GM12878 (cell line): Measurements from ENCODE around the gene DRD3. TPM values are rescaled to one million over a fixed set of nuclear protein-coding genes. Genes with fewer than 3 reads are reported as not detected.

Source experiments
- ATAC-seq: fragments of 200-7000 bp; cut with Tn5 transposase; 3 replicates; pipeline ENCODE4 v1.9.1; 2020; ENCODE audit warnings: mild to moderate bottlenecking, moderate library complexity
- BruUV-seq: library from RNA; stranded (reverse); fragments of 400-500 nt; replicated peaks from 2 replicates; lab custom pipeline; 2021; lab: Mats Ljungman, UMichigan
- CTCF ChIA-PET: fragments of 300-600 bp; sonication (Branson Sonifier 250); formaldehyde crosslinking; extraction: SDS; loops from one replicate; lab custom pipeline; 2021; ENCODE audit warnings: inconsistent platforms; lab: Yijun Ruan, JAX
- POLR2A ChIA-PET: fragments of 350-600 bp; formaldehyde crosslinking; extraction: SDS; loops from one replicate; lab custom pipeline; 2021; ENCODE audit warnings: inconsistent platforms; lab: Charles Lee
- RAD21 ChIA-PET: fragments of 300-600 bp; sonication (Branson Sonifier 250); formaldehyde crosslinking; loops from one replicate; lab custom pipeline; 2023; ENCODE audit warnings: antibody characterized with exemption; ENCODE audit not compliant: unreplicated experiment; lab: Charles Lee
- SMC1A ChIA-PET: fragments of 300-600 bp; sonication (Branson Sonifier 250); formaldehyde crosslinking; loops from one replicate; lab custom pipeline; 2023; ENCODE audit not compliant: unreplicated experiment, uncharacterized antibody; lab: Charles Lee
- DNase-seq: peaks from one replicate; pipeline ENCODE4 v3.0.0-alpha.2; 2011; ENCODE audit warnings: low read depth, low spot score
- FAIRE-seq: peaks from 3 replicates; lab custom pipeline; 2011; peaks lifted over from hg19 to GRCh38; lab: Jason Lieb, UNC
- H2AFZ ChIP-seq: 2 replicates; pipeline ENCODE4 v1.6.0; 2011; ENCODE audit warnings: low read depth, low read length, control low read depth; ENCODE audit not compliant: control insufficient read depth
- H3K27ac ChIP-seq: 2 replicates; pipeline ENCODE4 v1.5.1; 2011; ENCODE audit warnings: control low read depth; ENCODE audit not compliant: control insufficient read depth, insufficient read depth
- H3K27me3 ChIP-seq, 2 experiments: replicated peaks in 1 of 2; 2 replicates each; pipeline versions ENCODE4 v1.6.0 to v1.6.1; 2011; ENCODE audit warnings: low read length in 1 of 2; ENCODE audit not compliant: control insufficient read depth in 2 of 2, insufficient read depth in 2 of 2
- H3K36me3 ChIP-seq, 2 experiments: 2 replicates each; pipeline ENCODE4 v1.5.1; 2011; ENCODE audit warnings: low read length in 1 of 2; ENCODE audit not compliant: control insufficient read depth in 2 of 2, insufficient read depth in 2 of 2
- H3K4me1 ChIP-seq: 2 replicates; pipeline ENCODE4 v1.6.1; 2011; ENCODE audit warnings: mild to moderate bottlenecking, low read length, moderate library complexity, mixed read lengths; ENCODE audit not compliant: control insufficient read depth, insufficient read depth
- H3K4me2 ChIP-seq: 2 replicates; pipeline ENCODE4 v1.6.0; 2011; ENCODE audit warnings: control low read depth; ENCODE audit not compliant: control insufficient read depth, insufficient read depth
- H3K4me3 ChIP-seq: fragments of 200-600 bp; sonication (generic); 2 replicates; pipeline ENCODE4 v1.5.1; 2016
- H3K79me2 ChIP-seq: 2 replicates; pipeline ENCODE4 v1.6.0; 2011; ENCODE audit warnings: low read length; ENCODE audit not compliant: control insufficient read depth, insufficient read depth
- H3K9ac ChIP-seq: 2 replicates; pipeline ENCODE4 v1.8.0; 2011; ENCODE audit warnings: low read length, control low read depth, mixed read lengths; ENCODE audit not compliant: control insufficient read depth, insufficient read depth
- H3K9me3 ChIP-seq: replicated peaks from 3 replicates; pipeline ENCODE4 v1.5.1; 2011; ENCODE audit warnings: mild to moderate bottlenecking, low read length; ENCODE audit not compliant: control insufficient read depth, insufficient read depth
- H4K20me1 ChIP-seq: 2 replicates; pipeline ENCODE4 v1.6.0; 2011; ENCODE audit not compliant: control insufficient read depth, insufficient read depth
- CHD1 ChIP-seq: IDR thresholded peaks from 2 replicates; pipeline ENCODE4 v1.6.1; 2012; ENCODE audit warnings: low read depth, low read length, improper control_type of control experiment
- CREB1 ChIP-seq: IDR thresholded peaks from 2 replicates; pipeline ENCODE4 v1.6.1; 2012; ENCODE audit warnings: low read depth, mild to moderate bottlenecking, inconsistent platforms
- EP300 ChIP-seq, 2 experiments: fragments of 150-350 bp in 1 of 2; IDR thresholded peaks; 2 replicates each; pipeline ENCODE4 v1.6.1; 2011 to 2012; ENCODE audit warnings: low read depth in 2 of 2, low read length in 2 of 2, borderline replicate concordance in 1 of 2, improper control_type of control experiment in 1 of 2, inconsistent platforms in 1 of 2; ENCODE audit not compliant: control insufficient read depth in 1 of 2
- FOXM1 ChIP-seq: IDR thresholded peaks from 2 replicates; pipeline ENCODE4 v1.6.1; 2012; ENCODE audit warnings: low read depth, mild to moderate bottlenecking, inconsistent platforms, low read length, moderate library complexity
- KAT2A ChIP-seq: conservative IDR thresholded peaks from 2 replicates; pipeline ENCODE4 v1.6.1; 2011; ENCODE audit warnings: low read depth, low read length; ENCODE audit not compliant: control insufficient read depth
- PAX8 ChIP-seq: fragments of 450-650 bp; IDR thresholded peaks from 2 replicates; pipeline ENCODE4 v1.6.1; 2017; ENCODE audit warnings: mild to moderate bottlenecking, moderate library complexity
- PKNOX1 ChIP-seq: fragments of 450-650 bp; IDR thresholded peaks from 2 replicates; pipeline ENCODE4 v1.6.1; 2016; ENCODE audit warnings: mild to moderate bottlenecking
- PRDM15 ChIP-seq: fragments of 450-650 bp; formaldehyde crosslinking; IDR thresholded peaks from 2 replicates; pipeline ENCODE4 v1.4.0; 2020; ENCODE audit warnings: mild to moderate bottlenecking, moderate library complexity
- RAD51 ChIP-seq: fragments of 450-650 bp; IDR thresholded peaks from 2 replicates; pipeline ENCODE4 v1.6.1; 2016; ENCODE audit warnings: moderate library complexity, mild to moderate bottlenecking, inconsistent platforms
- STAT3 ChIP-seq: IDR thresholded peaks from 2 replicates; pipeline ENCODE4 v1.6.1; 2011; ENCODE audit warnings: low read depth, low read length, improper control_type of control experiment
- WGBS: methylation state at CpG from one replicate; pipeline ENCODE4 v1.1.6; 2016; ENCODE audit warnings: low lambda C conversion rate; ENCODE audit not compliant: insufficient replicate concordance, insufficient coverage; ENCODE audit errors: missing lambda C conversion rate; 5-methylcytosine and 5-hydroxymethylcytosine counted together
- in situ Hi-C: fragments of 300-500 bp; cut with MboI; formaldehyde crosslinking; loops from 9 replicates; pipeline ENCODE4 v1.14.3; 2018; ENCODE audit warnings: mixed read lengths
- intact Hi-C: fragments of 100-400 bp; cut with micrococcal nuclease; formaldehyde crosslinking; loops from one replicate; pipeline ENCODE4 v1.14.2; 2022; ENCODE audit not compliant: unreplicated experiment
- polyA plus RNA-seq, 11 experiments: library from polyadenylated mRNA; depleted of rRNA in 4 of 11; unstranded in 6 of 11; stranded (reverse) in 5 of 11; fragments of >200 nt; fragmentation: Nextera tagmentation in 4 of 11; fragmentation: Illumina TruSeq in 1 of 11; extraction: Ambion mirVana in 4 of 11; extraction: Trizol in 1 of 11; gene quantifications; 1 replicate in 1 of 11; 2 replicates in 10 of 11; pipeline versions ENCODE4 v1.2.1 to v1.2.3, GENCODE V29; 2011 to 2016; ENCODE audit warnings: inconsistent platforms in 2 of 11, missing spikeins in 2 of 11, low read depth in 1 of 11
- total RNA-seq, 4 experiments: library from RNA; depleted of rRNA in 3 of 4; stranded (reverse); fragments of >200 nt in 3 of 4; fragmentation: Illumina TruSeq in 1 of 4; extraction: Trizol in 1 of 4; gene quantifications; 2 replicates each; pipeline versions ENCODE4 v1.2.1 to v1.2.3, GENCODE V29; 2013 to 2021

The DRD3 gene
- total and polyA plus RNA-seq, 10 of the 15 experiments (the other 5 are each of a cell fraction or from before 2014, with no cell fraction given), result not detected

DNA sequence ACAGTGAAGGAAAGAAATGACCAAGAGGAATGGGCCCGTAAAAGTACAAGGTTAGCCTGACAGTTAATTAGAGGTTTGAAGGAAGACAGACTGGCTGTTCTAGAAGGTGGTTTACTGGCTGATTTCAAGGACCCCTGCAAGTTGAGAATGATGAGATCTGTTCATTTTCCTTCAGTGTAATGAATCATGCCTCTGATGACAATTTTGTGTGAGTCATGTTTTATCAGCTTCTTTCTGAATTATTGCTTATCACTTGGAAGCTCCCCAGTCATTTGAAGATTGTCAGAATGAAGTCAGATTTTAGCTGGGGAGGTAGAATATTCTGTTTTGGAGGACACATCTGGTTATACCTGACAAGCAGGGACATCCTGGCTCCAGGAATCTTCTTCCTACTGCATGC, 50.6 kb downstream of the DRD3 start:
- ChIA-PET CTCF (interaction anchor here (1.3 kb wide), 1 partner anchor 27 kb away, joined by 3 read pairs; no protein-coding TSS in a partner anchor), POLR2A (no interaction called here), RAD21 (no interaction called here), SMC1A (no interaction called here)
- H3K27ac ChIP-seq, result no peak overlapping the region
- no peak overlapping the region for H3K4me2 ChIP-seq
- no peaks in the 10 kb centered on the region for H3K9me3 ChIP-seq
- no TSS peak for BruUV-seq
- no peak for ATAC-seq
- H3K36me3 ChIP-seq, result no peaks in the 10 kb centered on the region
- 88% methylated on average over 1 of the region's 1 CpG for WGBS
- no peak overlapping the region for H3K9ac ChIP-seq
- FAIRE-seq, result no peak
- intact Hi-C loops (no loop called here), in situ Hi-C loops (no loop called here)
- no peaks in the 10 kb centered on the region for H3K79me2 ChIP-seq
- no peak overlapping the region for H3K4me3 ChIP-seq
- H3K27me3 ChIP-seq, result peaks cover 0 to 3% of the 10 kb centered on the region in 2 experiments; a peak in 1 of 4 replicates
- H2AFZ ChIP-seq, result no peak overlapping the region
- DNase-seq, result no peak
- no peaks in the 10 kb centered on the region for H4K20me1 ChIP-seq
- no peaks in the 10 kb centered on the region for H3K4me1 ChIP-seq
- TF ChIP-seq PKNOX1 (no peak), FOXM1 (no peak), KAT2A (no peak), PRDM15 (CRISPR knock-in tag) (no peak), STAT3 (no peak), RAD51 (no peak), CREB1 (no peak), PAX8 (no peak), EP300 (IDR thresholded peaks at IDR 0.05; ENCODE audit: borderline replicate concordance in 1 of 2, control insufficient read depth in 1 of 2, low read depth in 2 of 2, low read length in 2 of 2) (no peak), CHD1 (no peak)
